ENCODE measurements around the gene C3orf70.

Gene C3orf70

DNA sequence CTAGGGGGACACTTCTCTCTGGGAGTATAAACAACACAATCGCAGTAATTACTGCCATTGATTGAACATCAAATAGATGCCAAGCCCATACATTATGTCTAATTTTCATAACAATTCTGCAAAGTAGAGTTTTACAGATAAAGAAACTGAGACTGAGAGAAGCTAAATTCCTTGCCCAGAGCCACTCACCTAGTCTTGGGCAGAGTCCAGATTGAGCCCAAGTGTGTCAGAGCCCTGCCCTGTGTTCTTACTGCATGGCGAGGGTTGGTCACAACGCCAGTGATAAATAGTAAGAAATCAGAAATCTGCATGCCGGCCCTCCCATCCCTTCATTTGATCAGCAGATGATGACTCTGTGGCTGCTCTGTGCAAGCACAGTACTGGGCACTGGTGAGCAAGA lies 106.3 kb downstream of the C3orf70 start:
- DNase-seq: no peak

DNA sequence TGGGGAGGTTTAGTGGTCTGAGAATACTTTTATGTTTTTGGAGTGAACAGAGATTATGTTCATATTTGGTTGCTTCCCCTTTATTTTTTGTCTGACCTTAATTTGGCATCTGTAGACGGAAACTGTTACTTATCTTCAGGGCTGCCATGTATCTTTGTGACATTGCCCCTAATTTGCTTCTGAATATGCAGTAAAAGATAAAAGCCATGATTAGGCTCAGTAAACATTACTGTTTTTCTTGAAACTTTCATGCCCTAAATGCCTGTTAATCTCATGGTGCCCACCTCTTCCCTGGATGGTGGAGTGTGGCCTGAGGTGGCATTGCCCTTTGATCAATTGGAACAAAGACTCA lies 106.7 kb downstream of the C3orf70 start:
- DNase-seq: no peak

DNA sequence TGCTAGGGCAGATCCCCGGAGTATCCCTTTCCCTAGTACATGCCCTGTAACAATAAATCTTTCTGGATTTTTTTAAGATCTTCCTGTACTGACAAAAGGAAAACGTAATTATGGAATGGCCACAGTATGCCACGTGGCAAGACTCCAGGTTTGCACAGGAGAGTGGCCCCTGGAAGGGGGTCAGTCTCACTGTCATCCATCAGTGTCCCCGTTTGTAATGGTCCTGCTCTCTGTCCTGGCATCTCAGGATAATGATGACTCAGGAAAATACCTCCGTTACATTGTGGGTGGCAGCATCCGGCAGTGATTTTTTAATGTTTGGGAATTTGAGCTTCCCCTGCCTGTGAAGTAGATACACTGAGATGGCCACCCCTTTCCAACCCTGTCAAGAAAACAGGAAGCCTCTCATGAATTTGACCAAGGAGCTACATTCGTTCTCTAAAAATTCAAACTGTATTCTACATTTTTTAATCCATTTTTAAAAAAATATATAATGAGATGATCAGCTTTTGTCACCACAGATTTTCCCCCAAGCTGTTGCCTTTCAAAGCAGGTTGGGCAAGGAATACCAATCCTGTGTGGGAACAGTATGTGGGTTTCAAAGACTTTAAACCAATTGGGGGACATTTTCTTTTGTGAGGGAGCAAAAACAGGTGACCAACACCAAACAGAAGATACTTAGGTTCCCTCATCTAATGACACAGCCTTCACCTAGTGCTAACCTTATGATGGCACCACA lies 110.4 kb downstream of the C3orf70 start:
- DNase-seq: no peak

DNA sequence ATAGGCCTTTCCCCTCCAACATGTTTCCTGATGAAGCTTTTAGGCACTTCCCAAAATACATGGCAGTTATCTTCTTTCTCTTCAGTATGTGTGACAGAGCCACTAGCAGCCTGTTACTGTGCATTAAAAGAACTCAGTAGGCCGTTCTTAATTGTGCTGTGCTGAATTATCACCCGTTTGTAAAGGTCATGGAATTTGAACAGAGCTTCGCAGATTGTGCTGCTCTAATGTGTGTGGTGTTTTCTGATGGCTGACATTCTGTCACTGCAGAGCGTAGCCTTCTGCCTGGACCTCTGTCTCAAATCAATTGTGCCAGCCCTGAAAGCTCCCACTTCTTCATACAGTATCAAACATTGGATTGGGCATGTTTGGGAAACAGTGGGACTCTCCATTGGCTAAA lies 111.3 kb downstream of the C3orf70 start:
- DNase-seq: no peak

DNA sequence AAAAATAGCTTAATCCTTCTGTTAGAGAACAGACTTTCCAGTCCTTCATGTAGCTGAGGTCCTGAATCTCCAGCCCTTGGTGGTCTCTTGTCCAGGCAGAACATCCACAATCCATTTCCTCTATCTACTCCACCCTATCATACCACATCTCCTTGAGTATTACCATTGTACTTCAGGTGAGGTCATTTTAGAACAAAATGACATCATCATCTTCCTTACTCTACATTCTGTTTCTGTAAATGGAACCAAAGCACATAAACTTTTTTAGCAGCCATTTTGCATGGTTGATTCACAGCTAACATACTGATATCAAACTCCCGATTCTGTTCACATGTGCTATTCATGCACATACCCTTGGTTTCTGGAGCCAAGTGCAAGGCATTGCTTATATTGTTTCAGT lies 112.4 kb downstream of the C3orf70 start:
- DNase-seq: no peak

DNA sequence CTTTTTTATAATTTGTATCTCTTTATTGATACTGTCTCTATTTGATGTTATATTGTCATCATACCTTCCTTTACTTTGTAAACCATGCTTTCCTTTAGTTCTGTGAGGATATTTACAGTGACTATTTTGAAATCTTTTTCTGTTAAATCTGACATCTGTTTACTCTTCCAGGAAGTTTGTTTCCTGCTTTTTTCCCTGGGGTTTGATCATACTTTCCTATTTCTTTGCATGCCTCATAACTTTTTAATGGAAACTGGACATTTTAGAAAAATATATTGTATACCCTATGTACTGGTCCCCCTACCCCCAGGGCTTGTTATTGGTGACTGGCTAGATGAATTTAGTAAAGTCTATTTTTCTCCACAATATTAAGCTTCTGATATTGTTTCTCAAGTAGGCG lies 115.1 kb downstream of the C3orf70 start:
- no peak for DNase-seq

DNA sequence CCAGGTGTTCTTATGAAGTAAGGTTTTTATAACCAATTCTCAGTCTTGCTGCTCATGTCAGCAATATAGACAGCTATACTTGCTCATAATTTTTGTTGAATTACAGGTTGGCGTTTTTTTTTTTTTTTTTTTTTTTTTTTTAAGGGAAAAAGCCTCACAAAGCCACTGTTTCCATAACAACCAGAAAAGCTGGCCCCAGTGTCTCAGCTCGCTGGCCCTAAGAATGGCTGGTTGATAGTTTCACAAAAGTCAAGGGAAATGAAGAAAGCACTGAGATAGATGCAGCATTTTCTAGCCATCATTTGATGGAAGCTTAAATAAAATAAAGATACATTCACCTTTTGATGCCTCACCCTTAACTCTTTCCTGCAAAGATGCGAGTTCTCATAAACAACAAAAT lies 121.9 kb downstream of the C3orf70 start:
- no peak for DNase-seq

DNA sequence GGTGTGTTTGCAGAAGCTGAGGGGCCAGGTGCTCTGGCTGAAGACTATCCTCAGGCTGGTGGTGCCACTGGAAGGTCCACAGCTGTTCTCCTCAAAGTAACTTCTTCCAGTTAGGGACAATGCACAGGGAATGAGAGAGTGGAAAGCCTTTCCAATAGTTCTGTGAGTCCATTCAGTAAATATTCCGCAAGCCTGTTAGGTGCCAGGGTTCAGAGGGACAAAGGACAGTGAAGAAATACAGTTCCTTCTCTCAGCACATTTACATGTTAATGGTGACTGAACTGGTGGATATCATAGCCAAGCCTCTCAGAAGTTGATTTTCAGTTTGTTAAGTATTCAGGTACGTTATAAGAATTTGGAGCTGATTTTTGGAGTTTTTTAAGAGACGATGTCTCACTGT lies 122.5 kb downstream of the C3orf70 start:
- DNase-seq: no peak

DNA sequence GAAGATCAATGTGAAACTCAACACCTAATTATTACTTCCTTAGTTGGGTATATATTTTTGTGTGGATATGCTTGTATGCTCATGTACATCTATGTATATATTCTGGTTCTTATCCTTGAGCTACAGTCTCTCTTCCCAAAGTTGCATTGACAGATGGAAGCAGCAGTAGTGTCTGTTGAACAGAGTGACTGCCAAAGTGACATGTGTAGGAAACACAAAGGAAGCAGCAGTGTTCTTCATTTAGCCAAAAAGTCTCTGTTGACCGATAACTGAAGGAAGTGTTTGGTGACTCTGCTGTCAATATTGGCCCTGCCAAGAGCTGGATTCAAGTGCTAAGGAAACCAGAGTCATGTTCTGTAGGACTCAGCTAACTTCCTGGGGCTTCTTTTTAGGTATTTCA lies 123.8 kb downstream of the C3orf70 start:
- DNase-seq: no peak

DNA sequence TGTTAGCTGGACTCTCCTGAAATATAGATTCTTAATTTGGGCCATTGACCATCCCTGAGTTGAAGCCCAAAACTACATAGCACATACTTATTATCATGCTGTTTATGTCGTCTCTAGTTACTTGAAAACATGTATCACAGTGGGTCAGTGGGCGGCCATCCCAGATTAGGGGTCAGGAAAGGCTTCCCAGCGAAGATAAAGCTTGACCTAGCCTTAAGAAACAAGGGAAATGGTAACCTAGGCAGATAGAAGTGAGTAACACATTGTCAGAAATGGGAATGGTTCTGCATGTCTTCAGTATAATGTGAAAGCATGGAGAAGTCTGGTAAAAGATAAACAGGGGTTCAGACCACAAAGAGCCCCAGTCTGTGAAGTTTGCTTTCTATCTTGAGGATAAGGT lies 124.7 kb downstream of the C3orf70 start:
- no peak for DNase-seq

Data from activated CD4-positive, alpha-beta T cell treated with anti-CD3 and anti-CD28 coated beads, Interleukin-2, amount 50 U/mL, for 1 hour (primary cell).